K562 (cell line): Measurements from ENCODE around the gene ATRIP. TPM values are rescaled to one million over a fixed set of nuclear protein-coding genes. Genes with fewer than 3 reads are reported as not detected.

ENCODE experiments used
- ATAC-seq: fragments of 200-7000 bp; cut with Tn5 transposase; 3 replicates; pipeline ENCODE4 v1.9.1; 2020; ENCODE audit warnings: moderate library complexity
- BruUV-seq: library from RNA; stranded (reverse); fragments of 400-500 nt; replicated peaks from 2 replicates; lab custom pipeline; 2021; lab: Mats Ljungman, UMichigan
- CTCF ChIA-PET: fragments of 300-600 bp; formaldehyde crosslinking; extraction: SDS; loops from one replicate; lab custom pipeline; 2021; ENCODE audit warnings: low intra/inter-chr PET ratio; lab: Yijun Ruan, JAX
- POLR2A ChIA-PET: fragments of 300-600, 350-650 bp; sonication (Branson Sonifier 250); formaldehyde crosslinking; extraction: SDS; loops from one replicate; lab custom pipeline; 2021; ENCODE audit warnings: antibody characterized with exemption, inconsistent platforms; lab: Yijun Ruan, JAX
- DNase-seq, 4 experiments: peaks; one replicate each; pipeline versions ENCODE4 v3.0.0 to v3.0.0-alpha.2; 2011 to 2018; ENCODE audit warnings: low spot score in 3 of 4, mixed read lengths in 3 of 4; ENCODE audit errors: extremely low read depth in 1 of 4
- FAIRE-seq: peaks from 2 replicates; lab custom pipeline; 2011; peaks lifted over from hg19 to GRCh38; lab: Jason Lieb, UNC
- H2AFZ ChIP-seq: 2 replicates; pipeline ENCODE4 v1.6.0; 2011; ENCODE audit warnings: low read depth, low read length, control low read depth, inconsistent platforms
- H3K27ac ChIP-seq: fragments of 200-600 bp; 3 replicates; pipeline ENCODE4 v1.8.0; 2011; ENCODE audit warnings: low read depth, mild to moderate bottlenecking, control low read depth, inconsistent platforms, low read length, moderate library complexity, mixed read lengths; ENCODE audit errors: extremely low read depth
- H3K27me3 ChIP-seq, 2 experiments: fragments of 300-600 bp in 1 of 2; 2 replicates in 1 of 2; 3 replicates in 1 of 2; pipeline versions ENCODE4 v1.6.0 to v1.8.0; 2011; ENCODE audit warnings: inconsistent platforms in 2 of 2, low read length in 2 of 2, mild to moderate bottlenecking in 1 of 2, mixed read lengths in 1 of 2, moderate library complexity in 1 of 2; ENCODE audit not compliant: control insufficient read depth in 2 of 2, insufficient read depth in 2 of 2
- H3K36me3 ChIP-seq: fragments of 300-600 bp; 3 replicates; pipeline ENCODE4 v1.8.0; 2011; ENCODE audit warnings: mild to moderate bottlenecking, low read length, inconsistent platforms; ENCODE audit not compliant: control insufficient read depth, insufficient read depth
- H3K4me1 ChIP-seq, 2 experiments: fragments of 200-600 bp in 1 of 2; replicated peaks in 1 of 2; 2 replicates in 1 of 2; 3 replicates in 1 of 2; pipeline versions ENCODE4 v1.5.1 to v1.8.0; 2011; ENCODE audit warnings: inconsistent platforms in 2 of 2, low read length in 2 of 2, mild to moderate bottlenecking in 1 of 2, mixed read lengths in 1 of 2, moderate library complexity in 1 of 2; ENCODE audit not compliant: control insufficient read depth in 2 of 2, insufficient read depth in 2 of 2
- H3K4me2 ChIP-seq: 2 replicates; pipeline ENCODE4 v1.6.1; 2011; ENCODE audit warnings: low read length, control low read depth, inconsistent platforms, mixed read lengths; ENCODE audit not compliant: insufficient read depth
- H3K4me3 ChIP-seq: fragments of 200-600 bp; sonication (generic), shearing (Covaris generic); 2 replicates; pipeline ENCODE4 v1.5.1; 2016; ENCODE audit warnings: control low read depth, inconsistent platforms
- H3K79me2 ChIP-seq: fragments of 200-600 bp; 3 replicates; pipeline ENCODE4 v1.8.0; 2011; ENCODE audit warnings: low read length, inconsistent platforms; ENCODE audit not compliant: control insufficient read depth, insufficient read depth
- H3K9ac ChIP-seq, 2 experiments: 2 replicates each; pipeline versions ENCODE4 v1.6.0 to v1.6.1; 2011; ENCODE audit warnings: low read depth in 2 of 2, low read length in 2 of 2, control low read depth in 1 of 2, inconsistent platforms in 1 of 2, mild to moderate bottlenecking in 1 of 2, mixed read lengths in 1 of 2; ENCODE audit not compliant: insufficient read depth in 1 of 2
- H3K9me1 ChIP-seq: one replicate; pipeline ENCODE4 v1.6.0; 2011; ENCODE audit warnings: inconsistent platforms, mild to moderate bottlenecking, low read length, moderate library complexity; ENCODE audit not compliant: control insufficient read depth, insufficient read depth
- H3K9me3 ChIP-seq: replicated peaks from 2 replicates; pipeline ENCODE4 v1.5.1; 2011; ENCODE audit warnings: low read depth, low read length, inconsistent platforms; ENCODE audit not compliant: control insufficient read depth, insufficient read depth
- H4K20me1 ChIP-seq: replicated peaks from 2 replicates; pipeline ENCODE4 v1.6.1; 2011; ENCODE audit warnings: low read length, inconsistent platforms, mixed read lengths; ENCODE audit not compliant: control insufficient read depth, insufficient read depth
- BCOR ChIP-seq: fragments of 450-650 bp; IDR thresholded peaks from 2 replicates; pipeline ENCODE4 v1.6.1; 2016
- BRD4 ChIP-seq: fragments of 200-600 bp; sonication (generic); IDR thresholded peaks from 2 replicates; pipeline ENCODE4 v1.6.1; 2017; ENCODE audit warnings: inconsistent platforms
- ESRRB ChIP-seq: fragments of 250-450 bp; sonication (Bioruptor Pico); IDR thresholded peaks from 2 replicates; pipeline ENCODE4 v1.5.0; 2020; ENCODE audit warnings: mild to moderate bottlenecking, moderate library complexity, borderline replicate concordance
- POLR2G ChIP-seq: fragments of 200-400 bp; formaldehyde crosslinking; IDR thresholded peaks from 2 replicates; pipeline ENCODE4 v1.6.1; 2017; ENCODE audit warnings: low read depth, mild to moderate bottlenecking, antibody characterized with exemption, low read length, moderate library complexity
- PURB ChIP-seq: sonication (generic); formaldehyde crosslinking; IDR thresholded peaks from 2 replicates; pipeline ENCODE4 v1.9.0; 2021; ENCODE audit warnings: low read depth, mild to moderate bottlenecking, missing genetic modification reagents
- SAFB ChIP-seq: fragments of 200-400 bp; formaldehyde crosslinking; IDR thresholded peaks from 2 replicates; pipeline ENCODE4 v1.6.1; 2017; ENCODE audit warnings: low read depth, low read length, borderline replicate concordance
- SNIP1 ChIP-seq: fragments of 450-650 bp; IDR thresholded peaks from 2 replicates; pipeline ENCODE4 v1.7.1; 2017; ENCODE audit warnings: low read depth, mild to moderate bottlenecking
- TAF9B ChIP-seq: fragments of 450-650 bp; IDR thresholded peaks from 2 replicates; pipeline ENCODE4 v1.6.1; 2018; ENCODE audit warnings: mild to moderate bottlenecking; ENCODE audit not compliant: partially characterized antibody
- TARDBP ChIP-seq: fragments of 450-650 bp; IDR thresholded peaks from 2 replicates; pipeline ENCODE4 v1.6.1; 2016
- U2AF2 ChIP-seq: fragments of 200-400 bp; formaldehyde crosslinking; optimal IDR thresholded peaks from 2 replicates; pipeline ENCODE3; 2017; ENCODE audit warnings: low read depth, mild to moderate bottlenecking, low read length
- ZNF133 ChIP-seq: fragments of 250-450 bp; sonication (Bioruptor Pico); IDR thresholded peaks from 2 replicates; pipeline ENCODE4 v1.4.0; 2020; ENCODE audit warnings: mild to moderate bottlenecking
- ZNF408 ChIP-seq: fragments of 250-450 bp; sonication (Bioruptor Pico); IDR thresholded peaks from 2 replicates; pipeline ENCODE4 v1.4.0; 2020; ENCODE audit warnings: low read depth, mild to moderate bottlenecking, moderate library complexity
- WGBS: fragments of 100-300 bp; shearing (Covaris generic); methylation state at CpG from one replicate; pipeline ENCODE4 v1.1.6; 2016; ENCODE audit warnings: low coverage, mixed read lengths; ENCODE audit not compliant: insufficient coverage; ENCODE audit errors: missing lambda C conversion rate; 5-methylcytosine and 5-hydroxymethylcytosine counted together
- in situ Hi-C: fragments of 300-500 bp; cut with MboI; formaldehyde crosslinking; loops from 4 replicates; pipeline ENCODE4 v1.15.0; 2018; ENCODE audit warnings: inconsistent platforms, mixed read lengths
- intact Hi-C: fragments of 100-400 bp; cut with micrococcal nuclease; formaldehyde crosslinking; loops from 2 replicates; pipeline ENCODE4 v1.14.2; 2022
- polyA plus RNA-seq, 8 experiments: library from polyadenylated mRNA; depleted of rRNA in 4 of 8; stranded (reverse) in 5 of 8; unstranded in 3 of 8; fragments of >200 nt; fragmentation: Nextera tagmentation in 2 of 8; fragmentation: Illumina TruSeq in 1 of 8; extraction: Ambion mirVana in 2 of 8; extraction: Trizol in 1 of 8; gene quantifications; 2 replicates each; pipeline versions ENCODE4 v1.2.1 to v1.2.3, GENCODE V29; 2011 to 2014; ENCODE audit warnings: inconsistent platforms in 1 of 8, missing spikeins in 1 of 8
- total RNA-seq, 7 experiments: library from RNA; depleted of rRNA in 6 of 7; stranded (reverse); fragments of >200 nt in 6 of 7; fragmentation: Illumina TruSeq in 2 of 7; extraction: Trizol in 2 of 7; gene quantifications; 2 replicates each; pipeline versions ENCODE4 v1.2.1 to v1.2.3, GENCODE V29; 2011 to 2021; ENCODE audit warnings: low replicate concordance in 1 of 7
- TF ChIP-seq, protein P1 (sequence below): IDR thresholded peaks from 3 replicates; pipeline ENCODE4 v1.6.1; 2011; ENCODE audit warnings: borderline replicate concordance, mild to moderate bottlenecking, moderate library complexity; ENCODE audit not compliant: insufficient read length; ENCODE audit errors: extremely low read depth
- TF ChIP-seq, protein P2 (sequence below): fragments of 150-350 bp; IDR thresholded peaks from 2 replicates; pipeline ENCODE4 v1.6.1; 2014; ENCODE audit warnings: low read depth, mild to moderate bottlenecking, low read length, borderline replicate concordance

ATRIP gene
- total and polyA plus RNA-seq, 9 of the 15 experiments (the other 6 are each of a cell fraction or from before 2014, with no cell fraction given): 1.7 to 15.7 (median 10.5) TPM

DNA sequence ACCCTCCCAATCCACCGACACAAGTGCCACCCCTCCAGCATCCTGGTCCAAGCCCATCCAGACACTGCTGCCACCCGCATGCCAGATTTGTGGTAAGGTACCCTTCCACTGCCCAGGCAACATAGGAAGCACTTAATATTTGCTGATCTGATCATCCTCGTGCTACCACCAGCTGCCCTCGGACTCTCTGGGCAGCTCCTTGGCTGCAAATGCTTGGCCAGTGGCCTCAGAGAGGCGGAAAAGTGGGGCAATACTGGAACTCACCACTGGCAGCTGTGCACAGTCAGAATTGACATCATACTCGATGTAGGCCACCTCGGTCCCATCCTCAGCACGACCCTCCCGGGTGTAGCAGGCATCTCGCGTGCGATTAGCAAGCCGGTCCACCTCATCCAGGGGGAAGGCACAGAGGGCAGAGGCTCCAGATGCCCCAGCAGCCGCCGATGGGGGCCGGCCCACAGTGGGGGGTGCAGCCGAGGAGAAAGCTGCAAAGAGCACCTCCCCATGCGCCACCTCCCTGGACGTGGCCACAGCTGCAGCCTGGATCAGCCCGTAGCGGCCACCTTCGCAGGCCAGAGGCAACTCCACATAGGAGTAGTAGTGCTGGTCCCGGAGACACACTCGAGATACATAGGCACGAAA lies 23.2 kb upstream of the ATRIP start:
- no peak for DNase-seq
- ChIA-PET CTCF (no interaction called here), POLR2A (interaction anchor here (0.6 to 1.4 kb wide), 4 partner anchors 13 to 25 kb away, joined by 3 to 4 read pairs (median 3); partner anchors contain the start of gene ATRIP)
- no peaks in the 10 kb centered on the region for H3K79me2 ChIP-seq
- H3K4me3 ChIP-seq: no peak overlapping the region
- no peaks in the 10 kb centered on the region for H3K9me3 ChIP-seq
- TF ChIP-seq ESRRB (CRISPR knock-in tag): no peak
- no peak for TF ChIP-seq TAF9B
- TF ChIP-seq, protein P1, sequence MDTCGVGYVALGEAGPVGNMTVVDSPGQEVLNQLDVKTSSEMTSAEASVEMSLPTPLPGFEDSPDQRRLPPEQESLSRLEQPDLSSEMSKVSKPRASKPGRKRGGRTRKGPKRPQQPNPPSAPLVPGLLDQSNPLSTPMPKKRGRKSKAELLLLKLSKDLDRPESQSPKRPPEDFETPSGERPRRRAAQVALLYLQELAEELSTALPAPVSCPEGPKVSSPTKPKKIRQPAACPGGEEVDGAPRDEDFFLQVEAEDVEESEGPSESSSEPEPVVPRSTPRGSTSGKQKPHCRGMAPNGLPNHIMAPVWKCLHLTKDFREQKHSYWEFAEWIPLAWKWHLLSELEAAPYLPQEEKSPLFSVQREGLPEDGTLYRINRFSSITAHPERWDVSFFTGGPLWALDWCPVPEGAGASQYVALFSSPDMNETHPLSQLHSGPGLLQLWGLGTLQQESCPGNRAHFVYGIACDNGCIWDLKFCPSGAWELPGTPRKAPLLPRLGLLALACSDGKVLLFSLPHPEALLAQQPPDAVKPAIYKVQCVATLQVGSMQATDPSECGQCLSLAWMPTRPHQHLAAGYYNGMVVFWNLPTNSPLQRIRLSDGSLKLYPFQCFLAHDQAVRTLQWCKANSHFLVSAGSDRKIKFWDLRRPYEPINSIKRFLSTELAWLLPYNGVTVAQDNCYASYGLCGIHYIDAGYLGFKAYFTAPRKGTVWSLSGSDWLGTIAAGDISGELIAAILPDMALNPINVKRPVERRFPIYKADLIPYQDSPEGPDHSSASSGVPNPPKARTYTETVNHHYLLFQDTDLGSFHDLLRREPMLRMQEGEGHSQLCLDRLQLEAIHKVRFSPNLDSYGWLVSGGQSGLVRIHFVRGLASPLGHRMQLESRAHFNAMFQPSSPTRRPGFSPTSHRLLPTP: no peak
- TF ChIP-seq, protein P2, sequence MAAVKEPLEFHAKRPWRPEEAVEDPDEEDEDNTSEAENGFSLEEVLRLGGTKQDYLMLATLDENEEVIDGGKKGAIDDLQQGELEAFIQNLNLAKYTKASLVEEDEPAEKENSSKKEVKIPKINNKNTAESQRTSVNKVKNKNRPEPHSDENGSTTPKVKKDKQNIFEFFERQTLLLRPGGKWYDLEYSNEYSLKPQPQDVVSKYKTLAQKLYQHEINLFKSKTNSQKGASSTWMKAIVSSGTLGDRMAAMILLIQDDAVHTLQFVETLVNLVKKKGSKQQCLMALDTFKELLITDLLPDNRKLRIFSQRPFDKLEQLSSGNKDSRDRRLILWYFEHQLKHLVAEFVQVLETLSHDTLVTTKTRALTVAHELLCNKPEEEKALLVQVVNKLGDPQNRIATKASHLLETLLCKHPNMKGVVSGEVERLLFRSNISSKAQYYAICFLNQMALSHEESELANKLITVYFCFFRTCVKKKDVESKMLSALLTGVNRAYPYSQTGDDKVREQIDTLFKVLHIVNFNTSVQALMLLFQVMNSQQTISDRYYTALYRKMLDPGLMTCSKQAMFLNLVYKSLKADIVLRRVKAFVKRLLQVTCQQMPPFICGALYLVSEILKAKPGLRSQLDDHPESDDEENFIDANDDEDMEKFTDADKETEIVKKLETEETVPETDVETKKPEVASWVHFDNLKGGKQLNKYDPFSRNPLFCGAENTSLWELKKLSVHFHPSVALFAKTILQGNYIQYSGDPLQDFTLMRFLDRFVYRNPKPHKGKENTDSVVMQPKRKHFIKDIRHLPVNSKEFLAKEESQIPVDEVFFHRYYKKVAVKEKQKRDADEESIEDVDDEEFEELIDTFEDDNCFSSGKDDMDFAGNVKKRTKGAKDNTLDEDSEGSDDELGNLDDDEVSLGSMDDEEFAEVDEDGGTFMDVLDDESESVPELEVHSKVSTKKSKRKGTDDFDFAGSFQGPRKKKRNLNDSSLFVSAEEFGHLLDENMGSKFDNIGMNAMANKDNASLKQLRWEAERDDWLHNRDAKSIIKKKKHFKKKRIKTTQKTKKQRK: no peak
- TF ChIP-seq TARDBP: no peak
- no peak for TF ChIP-seq BRD4
- TF ChIP-seq U2AF2: no peak
- TF ChIP-seq PURB: no peak
- no peak for TF ChIP-seq ZNF408 (CRISPR knock-in tag)
- no peak for TF ChIP-seq SNIP1
- TF ChIP-seq SAFB: no peak
- no peak for TF ChIP-seq BCOR
- no peak for TF ChIP-seq POLR2G
- TF ChIP-seq ZNF133 (CRISPR knock-in tag): no peak
- in situ Hi-C loops: no loop called here
- no peak overlapping the region for H3K4me2 ChIP-seq
- no peak for ATAC-seq
- peaks cover 0 to 27% of the 10 kb centered on the region in 2 experiments; a peak in 2 of 5 replicates for H3K4me1 ChIP-seq
- no peaks in the 10 kb centered on the region for H3K9me1 ChIP-seq
- WGBS: 76% methylated on average over 22 of the region's 25 CpGs
- no peaks in the 10 kb centered on the region for H3K36me3 ChIP-seq
- intact Hi-C loops: no loop called here
- H4K20me1 ChIP-seq: no peaks in the 10 kb centered on the region
- H3K27ac ChIP-seq: no peak overlapping the region
- H3K27me3 ChIP-seq: no peaks in the 10 kb centered on the region
- no peak overlapping the region; a peak in 1 of 4 replicates for H3K9ac ChIP-seq
- no peak for FAIRE-seq
- no peak overlapping the region for H2AFZ ChIP-seq
- no TSS peak for BruUV-seq
